ENCODE measurements around the gene NUP188. TPM values are rescaled to one million over a fixed set of nuclear protein-coding genes. Genes with fewer than 3 reads are reported as not detected.
A peak's percentile ranks its signal among the peaks of the same experiment; 100 is the strongest.

The NUP188 gene
- total and polyA plus RNA-seq, 2 of the 4 experiments (the other 2 are of a cell fraction): 53.0 to 59.1 TPM

DNA sequence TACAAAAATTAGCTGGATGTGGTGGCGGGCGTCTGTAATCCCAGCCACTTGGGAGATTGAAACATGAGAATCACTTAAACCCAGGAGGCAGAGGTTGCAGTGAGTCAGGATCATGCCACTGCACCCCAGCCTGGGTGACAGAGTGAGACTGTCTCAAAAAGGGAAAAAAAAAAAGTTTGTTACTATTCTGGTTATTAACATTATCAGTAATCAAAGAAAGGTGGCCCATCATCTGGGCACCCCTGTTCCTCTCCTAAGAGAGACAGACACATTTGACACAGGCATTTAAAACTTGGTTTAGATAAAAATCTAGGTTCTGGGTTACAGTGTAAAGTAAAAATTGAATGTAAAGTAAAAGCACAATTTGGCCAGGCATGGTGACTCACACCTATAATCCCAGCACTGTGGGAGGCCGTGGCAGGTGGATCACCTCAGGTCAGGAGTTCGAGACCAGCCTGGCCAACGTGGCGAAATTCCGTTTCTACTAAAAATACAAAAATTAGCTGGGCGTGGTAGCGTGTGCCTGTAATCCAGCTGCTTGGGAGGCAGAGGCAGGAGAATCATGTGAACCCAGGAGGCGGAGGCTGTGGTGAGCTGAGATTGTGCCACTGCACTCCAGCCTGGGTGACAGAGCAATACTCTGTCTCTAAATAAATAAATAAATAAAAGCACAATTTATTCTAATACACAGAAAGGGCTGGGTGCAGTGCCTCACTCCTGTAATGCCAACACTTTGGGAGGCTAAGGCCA, 43.5 kb upstream of the NUP188 start:
- Histone ChIP-seq H3K4me2 (ENCODE audit: low read depth, low read length) (no peak overlapping the region), H3K4me1 (ENCODE audit: control insufficient read depth, insufficient read depth, low read length) (peaks cover 4% of the 10 kb centered on the region), H2BK5ac (ENCODE audit: low read depth, low read length, poor library complexity, severe bottlenecking) (peak overlapping the region; percentile 64), H2BK20ac (ENCODE audit: low read depth, low read length) (no peak overlapping the region), H3K9me1 (ENCODE audit: insufficient read depth, low read length) (peaks cover 11% of the 10 kb centered on the region), H2AK9ac (replicated peaks; ENCODE audit: low read depth, low read length, poor library complexity) (no peak overlapping the region), H3K23ac (ENCODE audit: low read depth, low read length) (no peak overlapping the region), H2AFZ (replicated peaks; ENCODE audit: low read length, poor library complexity) (no peak overlapping the region), H3K56ac (ENCODE audit: extremely low read depth, insufficient read depth, low read length) (no peak overlapping the region), H3K14ac (replicated peaks; ENCODE audit: low read depth, low read length) (no peak overlapping the region), H3K18ac (ENCODE audit: low read depth, low read length) (no peak overlapping the region), H3K4ac (ENCODE audit: low read depth, low read length) (no peak overlapping the region), H3K27ac (ENCODE audit: insufficient read depth, low read length) (no peak overlapping the region), H4K5ac (ENCODE audit: low read depth, low read length) (no peak overlapping the region), H2AK5ac (ENCODE audit: low read depth, low read length) (peak overlapping the region; percentile 5; the same call in 1 of the 2 replicates), H2BK15ac (ENCODE audit: low read depth, low read length) (no peak overlapping the region), H2BK120ac (ENCODE audit: low read depth, low read length) (no peak overlapping the region), H3K4me3 (ENCODE audit: insufficient read depth, low read depth, low read length) (no peak overlapping the region), H4K20me1 (ENCODE audit: insufficient read depth, low read length) (peaks cover 16% of the 10 kb centered on the region), H3K36me3 (ENCODE audit: control insufficient read depth, insufficient read depth, low read length) (peaks cover 28% of the 10 kb centered on the region), H3K9me3 (ENCODE audit: control insufficient read depth, insufficient read depth, low read length) (no peaks in the 10 kb centered on the region), H3K9ac (ENCODE audit: low read depth, low read length) (no peak overlapping the region), H4K8ac (ENCODE audit: low read depth in 2 of 2, low read length in 2 of 2) (peak overlapping the region in 1 of 2 experiments; percentile 34; a peak in 1 of 4 replicates), H4K91ac (ENCODE audit: insufficient read depth, low read depth, low read length) (no peak overlapping the region), H3K27me3 (ENCODE audit: control insufficient read depth, insufficient read depth, low read length) (no peaks in the 10 kb centered on the region), H3K79me1 (ENCODE audit: low read depth in 1 of 2, low read length in 2 of 2) (peaks cover 21 to 81% of the 10 kb centered on the region in 2 experiments; a peak in 3 of 4 replicates)
- TF ChIP-seq CEBPB (IDR thresholded peaks at IDR 0.05; ENCODE audit: low read depth, low read length) (no peak), FOS (IDR thresholded peaks at IDR 0.05; ENCODE audit: low read depth, low read length) (no peak), RAD21 (IDR thresholded peaks at IDR 0.05; ENCODE audit: low read length) (no peak)
- TF ChIP-seq, protein P1, sequence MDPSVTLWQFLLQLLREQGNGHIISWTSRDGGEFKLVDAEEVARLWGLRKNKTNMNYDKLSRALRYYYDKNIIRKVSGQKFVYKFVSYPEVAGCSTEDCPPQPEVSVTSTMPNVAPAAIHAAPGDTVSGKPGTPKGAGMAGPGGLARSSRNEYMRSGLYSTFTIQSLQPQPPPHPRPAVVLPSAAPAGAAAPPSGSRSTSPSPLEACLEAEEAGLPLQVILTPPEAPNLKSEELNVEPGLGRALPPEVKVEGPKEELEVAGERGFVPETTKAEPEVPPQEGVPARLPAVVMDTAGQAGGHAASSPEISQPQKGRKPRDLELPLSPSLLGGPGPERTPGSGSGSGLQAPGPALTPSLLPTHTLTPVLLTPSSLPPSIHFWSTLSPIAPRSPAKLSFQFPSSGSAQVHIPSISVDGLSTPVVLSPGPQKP (IDR thresholded peaks at IDR 0.05; ENCODE audit: borderline replicate concordance, low read depth, low read length): no peak
- ATAC-seq (ENCODE audit: low read depth) (peak; percentile 40; the same call in 1 of the 2 replicates), DNase-seq (peak; percentile 40)
- intact Hi-C loops (cut with micrococcal nuclease): no loop called here
- 90% methylated on average over 4 of the region's 10 CpGs; no CpG with 5 or more reads in 1 of the 2 experiments for WGBS, 2 experiments (ENCODE audit: extremely low coverage in 2 of 2, insufficient read length in 1 of 2)
- CTCF ChIA-PET: no interaction called here
- dilution Hi-C loops (cut with HindIII; ENCODE audit: low sequenced_read_pairs, unreplicated experiment): no loop called here
- POLR2A ChIA-PET (ENCODE audit: unreplicated experiment): no interaction called here
- in situ Hi-C loops (cut with MboI; ENCODE audit: low sequenced_read_pairs): no loop called here
- no TSS peak for BruUV-seq (replicated peaks)
